Type B pancreatic cell (in vitro differentiated cells): Measurements from ENCODE around the gene PSMC6. TPM values are rescaled to one million over a fixed set of nuclear protein-coding genes. Genes with fewer than 3 reads are reported as not detected.
A peak's percentile ranks its signal among the peaks of the same experiment; 100 is the strongest.
"Not testable (repeated sequence)": the region's sequence is repeated elsewhere in the genome, so short reads cannot be mapped to it uniquely, and the experiment has no call there.

Source experiments
- DNase-seq: peaks from one replicate; pipeline ENCODE4 v3.0.0; 2021; ENCODE audit warnings: mixed read lengths; ENCODE audit not compliant: unreplicated experiment; ENCODE audit errors: extremely low spot score
- H3K27ac Mint-ChIP-seq: 2 replicates; pipeline ENCODE4 v1.8.0; 2021; ENCODE audit warnings: mild to moderate bottlenecking, mixed read lengths
- H3K27me3 Mint-ChIP-seq: 2 replicates; pipeline ENCODE4 v1.8.0; 2021; ENCODE audit warnings: mixed read lengths
- H3K36me3 Mint-ChIP-seq: 2 replicates; pipeline ENCODE4 v1.8.0; 2021; ENCODE audit warnings: mixed read lengths
- H3K4me1 Mint-ChIP-seq: one replicate; pipeline ENCODE4 v1.8.0; 2021; ENCODE audit warnings: mixed read lengths; ENCODE audit not compliant: unreplicated experiment
- H3K4me3 Mint-ChIP-seq: 2 replicates; pipeline ENCODE4 v1.8.0; 2021; ENCODE audit warnings: mild to moderate bottlenecking, mixed read lengths
- H3K9me3 Mint-ChIP-seq: 2 replicates; pipeline ENCODE4 v1.8.0; 2021; ENCODE audit warnings: mixed read lengths
- CTCF ChIP-seq: fragments of 200-600 bp; sonication (generic); conservative IDR thresholded peaks from 2 replicates; pipeline ENCODE4 v1.5.0; 2021; ENCODE audit warnings: antibody characterized with exemption, mild to moderate bottlenecking
- total RNA-seq: library from RNA; stranded (reverse); gene quantifications from 2 replicates; pipeline ENCODE4 v1.2.1, GENCODE V29; 2021; ENCODE audit warnings: low replicate concordance

PSMC6 gene
- total RNA-seq, 1 donor from 2014 or later: 90.4 TPM

GRCh38 chr14:52723514-52724359 lies 16.7 kb downstream of the PSMC6 start:
- H3K4me3 Mint-ChIP-seq: no peak overlapping the region
- TF ChIP-seq CTCF: no peak
- no peak overlapping the region for H3K27ac Mint-ChIP-seq
- H3K4me1 Mint-ChIP-seq: no peaks in the 10 kb centered on the region
- peaks cover 27% of the 10 kb centered on the region for H3K36me3 Mint-ChIP-seq
- no peak for DNase-seq
- H3K9me3 Mint-ChIP-seq: no peaks in the 10 kb centered on the region
- H3K27me3 Mint-ChIP-seq: no peaks in the 10 kb centered on the region

DNA sequence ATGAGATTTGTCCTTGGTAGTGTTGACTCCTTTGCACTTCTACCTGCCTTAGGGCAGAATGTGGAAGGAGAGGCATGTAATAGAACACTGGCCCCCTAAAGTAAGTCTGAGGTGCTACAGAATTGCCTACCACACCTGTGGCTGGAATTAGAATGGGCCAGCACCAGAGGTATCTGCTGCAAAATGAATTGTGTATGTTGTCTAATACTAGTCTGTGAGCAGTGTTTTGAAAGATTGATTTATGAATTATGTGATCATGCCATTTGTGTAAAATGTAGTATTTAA lies 17.3 kb downstream of the PSMC6 start:
- Mint-ChIP-seq H3K9me3 (no peaks in the 10 kb centered on the region), H3K27ac (no peak overlapping the region), H3K4me1 (no peaks in the 10 kb centered on the region), H3K27me3 (no peaks in the 10 kb centered on the region), H3K4me3 (no peak overlapping the region), H3K36me3 (peaks cover 25% of the 10 kb centered on the region)
- TF ChIP-seq CTCF: no peak
- no peak for DNase-seq

DNA sequence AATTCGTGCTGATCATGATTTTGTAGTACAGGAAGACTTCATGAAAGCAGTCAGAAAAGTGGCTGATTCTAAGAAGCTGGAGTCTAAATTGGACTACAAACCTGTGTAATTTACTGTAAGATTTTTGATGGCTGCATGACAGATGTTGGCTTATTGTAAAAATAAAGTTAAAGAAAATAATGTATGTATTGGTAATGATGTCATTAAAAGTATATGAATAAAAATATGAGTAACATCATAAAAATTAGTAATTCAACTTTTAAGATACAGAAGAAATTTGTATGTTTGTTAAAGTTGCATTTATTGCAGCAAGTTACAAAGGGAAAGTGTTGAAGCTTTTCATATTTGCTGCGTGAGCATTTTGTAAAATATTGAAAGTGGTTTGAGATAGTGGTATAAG lies 20.5 kb downstream of the PSMC6 start:
- H3K4me3 Mint-ChIP-seq, H3K27ac Mint-ChIP-seq, H3K4me1 Mint-ChIP-seq, H3K9me3 Mint-ChIP-seq, DNase-seq, H3K27me3 Mint-ChIP-seq: not testable (repeated sequence)
- H3K36me3 Mint-ChIP-seq: peaks cover 22% of the 10 kb centered on the region

- Mint-ChIP-seq H3K4me3 (peak overlapping the region; percentile 57), H3K4me1 (peaks cover 16% of the 10 kb centered on the region), H3K36me3 (peaks cover 28% of the 10 kb centered on the region)
- not testable (repeated sequence) for DNase-seq, H3K27ac Mint-ChIP-seq, H3K27me3 Mint-ChIP-seq, H3K9me3 Mint-ChIP-seq
Measured at GRCh38 chr14:52729035-52729434, 22.0 kb downstream of the PSMC6 start.

DNA sequence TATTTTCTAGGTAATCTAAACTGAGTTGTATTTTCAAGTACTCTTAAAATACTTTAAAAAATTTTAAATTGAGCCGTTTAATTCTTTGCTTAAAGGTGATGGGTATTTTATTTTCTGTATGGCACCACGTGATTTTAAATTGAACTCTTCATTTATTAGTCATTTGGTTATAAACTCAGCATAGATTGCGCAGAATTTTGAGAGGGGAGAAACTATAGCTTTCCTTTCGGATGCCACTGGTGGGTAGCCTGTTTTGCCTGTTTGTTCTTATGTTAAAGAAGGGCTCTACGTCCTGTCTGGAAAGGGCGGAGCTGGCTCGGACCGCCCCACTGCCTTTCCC lies 22.6 kb downstream of the PSMC6 start:
- TF ChIP-seq CTCF: no peak

DNA sequence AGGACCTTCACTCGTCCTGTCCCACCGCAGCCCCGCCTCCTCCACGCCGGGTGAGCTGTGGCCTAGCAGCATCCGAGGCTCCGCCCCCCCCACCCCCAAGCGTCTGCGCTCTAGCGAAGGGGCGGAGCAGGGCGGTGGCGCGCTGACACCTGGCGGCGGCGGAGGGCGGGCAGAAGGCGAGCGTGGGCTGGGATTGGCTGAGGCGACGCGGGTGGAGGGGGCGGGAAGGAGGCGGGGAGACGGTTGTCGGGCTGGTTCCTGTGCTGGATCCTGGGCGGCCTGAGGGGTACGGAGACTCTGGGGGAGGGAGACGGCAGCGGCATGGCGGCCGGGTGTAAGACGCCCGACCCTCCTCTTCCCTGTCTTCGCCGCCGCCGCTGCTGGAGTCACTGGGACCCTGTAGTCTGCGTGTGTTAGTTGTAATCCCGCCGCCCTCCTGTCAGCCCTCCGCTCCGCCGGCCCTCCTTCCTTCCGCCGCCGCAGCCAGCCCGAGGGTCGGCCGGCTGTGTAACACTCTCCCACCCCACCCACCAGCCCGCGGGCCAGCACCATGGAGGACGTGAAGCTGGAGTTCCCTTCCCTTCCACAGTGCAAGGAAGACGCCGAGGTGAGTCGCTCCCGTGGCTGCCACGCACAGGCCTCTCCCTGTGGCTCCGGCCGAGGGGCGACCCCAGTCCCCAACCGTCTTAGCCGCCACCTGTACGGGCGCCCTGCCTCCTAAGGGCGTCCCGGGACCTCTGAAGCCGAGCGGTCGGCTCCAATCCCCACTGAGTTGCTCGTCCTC lies 23.1 kb downstream of the PSMC6 start, which contains the start of gene STYX:
Gene STYX (plus strand): TSS at position 242 of the 784 bp plus-strand sequence. CDS start 309 bp downstream, at position 551.
- peaks cover 18% of the 10 kb centered on the region for H3K4me1 Mint-ChIP-seq
- peaks cover 27% of the 10 kb centered on the region for H3K36me3 Mint-ChIP-seq
- H3K9me3 Mint-ChIP-seq: peaks cover 4% of the 10 kb centered on the region
- TF ChIP-seq CTCF: peak; percentile 20
- H3K4me3 Mint-ChIP-seq: peak within 1 kb of the TSS; percentile 97
- H3K27me3 Mint-ChIP-seq: no peaks in the 10 kb centered on the region
- DNase-seq: peak; percentile 99
- H3K27ac Mint-ChIP-seq: peak within 1 kb of the TSS; percentile 90

More for the DNA sequence above, 22.6 kb downstream of the PSMC6 start:
- peak overlapping the region; percentile 97 for H3K4me3 Mint-ChIP-seq
- peak overlapping the region; percentile 90 for H3K27ac Mint-ChIP-seq
- no peak for DNase-seq
- H3K27me3 Mint-ChIP-seq: no peaks in the 10 kb centered on the region
- H3K4me1 Mint-ChIP-seq: peaks cover 16% of the 10 kb centered on the region
- peaks cover 31% of the 10 kb centered on the region for H3K36me3 Mint-ChIP-seq
- peaks cover 4% of the 10 kb centered on the region for H3K9me3 Mint-ChIP-seq
